B cell (primary cell): ENCODE results near the gene PARVB. TPM values are rescaled to one million over a fixed set of nuclear protein-coding genes. Genes with fewer than 3 reads are reported as not detected.

Experiments used
- ATAC-seq: fragments of 200-7000 bp; cut with Tn5 transposase; one replicate; pipeline ENCODE4 v1.10.0; 2021; ENCODE audit warnings: low read depth, mild to moderate bottlenecking, moderate number of reproducible peaks, moderate library complexity
- CTCF ChIA-PET: fragments of 350-600 bp; sonication (Branson Sonifier 250); formaldehyde crosslinking; loops from one replicate; lab custom pipeline; 2021; ENCODE audit warnings: antibody characterized with exemption, inconsistent platforms; lab: Charles Lee
- POLR2A ChIA-PET: fragments of 350-600 bp; sonication (Branson Sonifier 250); formaldehyde crosslinking; loops from one replicate; lab custom pipeline; 2021; ENCODE audit warnings: antibody characterized with exemption; lab: Charles Lee
- DNase-seq: peaks from one replicate; pipeline ENCODE4 v3.0.0; 2013
- H2AFZ ChIP-seq: 2 replicates; pipeline ENCODE4 v1.6.1; 2012; ENCODE audit warnings: mild to moderate bottlenecking, low read depth, low read length; ENCODE audit not compliant: insufficient read depth, poor library complexity, severe bottlenecking
- H3K27ac ChIP-seq, 2 donors: 1 replicate in 1 of 2; 2 replicates in 1 of 2; pipeline ENCODE4 v1.5.1; 2012 to 2013; ENCODE audit warnings: low read length in 2 of 2, mild to moderate bottlenecking in 2 of 2, moderate library complexity in 1 of 2
- H3K27me3 ChIP-seq, 4 experiments: fragments of 200-600 bp in 1 of 4; sonication (generic) in 1 of 4; replicated peaks in 1 of 4; 1 replicate in 2 of 4; 2 replicates in 2 of 4; pipeline versions ENCODE4 v1.6.1 to v1.7.0; 2013 to 2016; ENCODE audit warnings: low read length in 3 of 4, mild to moderate bottlenecking in 2 of 4, mixed read lengths in 1 of 4, moderate library complexity in 1 of 4; ENCODE audit not compliant: insufficient read depth in 4 of 4, control insufficient read depth in 3 of 4; ENCODE audit errors: control extremely low read depth in 1 of 4
- H3K36me3 ChIP-seq, 2 experiments: replicated peaks in 1 of 2; 1 replicate in 1 of 2; 2 replicates in 1 of 2; pipeline versions ENCODE4 v1.6.1 to v1.7.1; 2013; ENCODE audit warnings: low read length in 1 of 2; ENCODE audit not compliant: insufficient read depth in 2 of 2, control insufficient read depth in 1 of 2; ENCODE audit errors: control extremely low read depth in 1 of 2, extremely low read depth in 1 of 2
- H3K4me1 ChIP-seq, 2 donors: fragments of 200-600 bp in 1 of 2; sonication (generic) in 1 of 2; 1 replicate in 1 of 2; 2 replicates in 1 of 2; pipeline versions ENCODE4 v1.5.1 to v1.6.1; 2013 to 2017; ENCODE audit warnings: low read length in 2 of 2; ENCODE audit not compliant: control insufficient read depth in 2 of 2, insufficient read depth in 2 of 2
- H3K4me2 ChIP-seq: replicated peaks from 2 replicates; pipeline ENCODE3; 2012; ENCODE audit warnings: mild to moderate bottlenecking, low read depth, low read length; ENCODE audit not compliant: poor library complexity, severe bottlenecking
- H3K4me3 ChIP-seq, 5 experiments: fragments of 200-600 bp in 1 of 5; sonication (generic) in 1 of 5; 1 replicate in 3 of 5; 2 replicates in 2 of 5; pipeline versions ENCODE4 v1.5.1 to v1.7.0; 2011 to 2016; ENCODE audit warnings: low read length in 4 of 5, mild to moderate bottlenecking in 4 of 5, low read depth in 2 of 5, control low read depth in 1 of 5, moderate library complexity in 1 of 5; ENCODE audit not compliant: insufficient read depth in 1 of 5; ENCODE audit errors: control extremely low read depth in 1 of 5, extremely low read depth in 1 of 5
- H3K79me2 ChIP-seq: fragments of 200-600 bp; sonication (generic); one replicate; pipeline ENCODE4 v1.6.0; 2016; ENCODE audit warnings: low read length; ENCODE audit not compliant: control insufficient read depth, insufficient read depth
- H3K9ac ChIP-seq: fragments of 200-600 bp; sonication (generic); 2 replicates; pipeline ENCODE4 v1.6.1; 2017; ENCODE audit warnings: mild to moderate bottlenecking, low read length, moderate library complexity
- H3K9me3 ChIP-seq, 3 donors: one replicate each; pipeline versions ENCODE4 v1.6.1 to v1.7.1; 2013; ENCODE audit warnings: low read length in 2 of 3; ENCODE audit not compliant: control insufficient read depth in 2 of 3, insufficient read depth in 1 of 3; ENCODE audit errors: control extremely low read depth in 1 of 3
- H4K20me1 ChIP-seq: 2 replicates; pipeline ENCODE4 v1.6.0; 2012; ENCODE audit warnings: mild to moderate bottlenecking, low read length; ENCODE audit not compliant: insufficient read depth, control insufficient read depth, poor library complexity, severe bottlenecking
- H3K27ac Mint-ChIP-seq: one replicate; pipeline ENCODE4 v1.8.0; 2021; ENCODE audit warnings: mixed read lengths
- H3K27me3 Mint-ChIP-seq: one replicate; pipeline ENCODE4 v1.8.0; 2021; ENCODE audit warnings: mixed read lengths
- H3K4me1 Mint-ChIP-seq: one replicate; pipeline ENCODE4 v1.8.0; 2021; ENCODE audit warnings: mixed read lengths
- H3K4me3 Mint-ChIP-seq: one replicate; pipeline ENCODE4 v1.8.0; 2021; ENCODE audit warnings: mixed read lengths
- H3K9me3 Mint-ChIP-seq: one replicate; pipeline ENCODE4 v1.8.0; 2022; ENCODE audit warnings: mixed read lengths; ENCODE audit not compliant: insufficient read depth
- CTCF ChIP-seq: fragments of 200-600 bp; IDR thresholded peaks from one replicate; pipeline ENCODE4 v1.8.0; 2022; ENCODE audit warnings: antibody characterized with exemption, mild to moderate bottlenecking
- EZH2 ChIP-seq: IDR thresholded peaks from 2 replicates; pipeline ENCODE4 v1.6.1; 2012; ENCODE audit warnings: borderline replicate concordance, low read depth, mild to moderate bottlenecking, moderate library complexity, low read length; ENCODE audit not compliant: insufficient read depth, poor library complexity, severe bottlenecking
- WGBS: methylation state at CpG from one replicate; pipeline ENCODE4 v1.1.5; 2013; ENCODE audit warnings: missing lambda C conversion rate; ENCODE audit not compliant: insufficient coverage; 5-methylcytosine and 5-hydroxymethylcytosine counted together
- intact Hi-C: fragments of 100-400 bp; cut with micrococcal nuclease; formaldehyde crosslinking; loops from one replicate; pipeline ENCODE4 v1.10.0; 2022
- polyA plus RNA-seq: library from polyadenylated mRNA; depleted of rRNA; stranded (reverse); fragments of >200 nt; gene quantifications from 2 replicates; pipeline ENCODE4 v1.2.3, GENCODE V29; 2012
- total RNA-seq, 2 donors: library from RNA; stranded (reverse); fragments of 120-200 nt in 1 of 2; gene quantifications; 1 replicate in 1 of 2; 2 replicates in 1 of 2; pipeline versions ENCODE4 v1.2.3 to v1.2.4, GENCODE V29; 2013 to 2022

Gene PARVB
- total and polyA plus RNA-seq, 2 donors (not counting 1 experiment from before 2014, with no cell fraction given), result 48.0 to 49.4 TPM

GRCh38 chr22:44173154-44173553 is 149.1 kb downstream of the PARVB start:
- Mint-ChIP-seq H3K27me3 (no peaks in the 10 kb centered on the region), H3K27ac (peak overlapping the region; percentile 88), H3K4me3 (peak overlapping the region; percentile 36), H3K9me3 (no peaks in the 10 kb centered on the region), H3K4me1 (peaks cover 22% of the 10 kb centered on the region)
- Histone ChIP-seq H3K4me2 (peak overlapping the region; percentile 58), H3K9ac (no peak overlapping the region), H3K27me3 (no peaks in the 10 kb centered on the region), H3K36me3 (peaks cover 0 to 3% of the 10 kb centered on the region in 2 experiments), H3K9me3 (no peaks in the 10 kb centered on the region), H3K27ac (peak overlapping the region; percentile 43 to 55), H2AFZ (no peak overlapping the region), H4K20me1 (no peaks in the 10 kb centered on the region), H3K79me2 (no peaks in the 10 kb centered on the region), H3K4me1 (peaks cover 18 to 24% of the 10 kb centered on the region in 2 donors), H3K4me3 (peak overlapping the region in 1 of 5 experiments; percentile 28)
- DNase-seq (no peak), ATAC-seq (no peak)
- CTCF ChIA-PET, result interaction anchor here (1.3 to 1.7 kb wide), 2 partner anchors 9 to 180 kb away, joined by 6 to 9 read pairs; no protein-coding TSS in a partner anchor
- WGBS, result 95% methylated on average over 5 of the region's 10 CpGs
- intact Hi-C loops, result loop anchor here (10.0 kb wide), 1 partner anchor 82 kb away; no protein-coding TSS in a partner anchor
- POLR2A ChIA-PET, result interaction anchor here (1.4 to 1.9 kb wide), 2 partner anchors 8 to 32 kb away, joined by 3 to 8 read pairs; partner anchors contain the start of gene PARVG
- TF ChIP-seq CTCF (no peak), EZH2 (no peak)

- H3K4me2 ChIP-seq, result no peak overlapping the region
- no peak for TF ChIP-seq EZH2
- TF ChIP-seq CTCF, result no peak
- no peaks in the 10 kb centered on the region for H3K36me3 ChIP-seq
- intact Hi-C loops, result loop anchor here (10.0 kb wide), 1 partner anchor 79 kb away; no protein-coding TSS in a partner anchor
- CTCF ChIA-PET, result no interaction called here
- H3K9ac ChIP-seq, result no peak overlapping the region
- DNase-seq (no peak), ATAC-seq (no peak)
- peaks cover 30% of the 10 kb centered on the region for H3K4me1 Mint-ChIP-seq
- WGBS, result 82% methylated on average over 7 of the region's 8 CpGs
- no peak overlapping the region for H3K4me3 Mint-ChIP-seq
- no peaks in the 10 kb centered on the region for H3K9me3 ChIP-seq
- H3K9me3 Mint-ChIP-seq, result no peaks in the 10 kb centered on the region
- peaks cover 5% of the 10 kb centered on the region for H3K79me2 ChIP-seq
- no peak overlapping the region for H3K4me3 ChIP-seq
- no peak overlapping the region for H3K27ac ChIP-seq
- H3K27ac Mint-ChIP-seq, result no peak overlapping the region
- no peaks in the 10 kb centered on the region for H4K20me1 ChIP-seq
- POLR2A ChIA-PET, result interaction anchor here (0.6 kb wide), 1 partner anchor 1881 kb away, joined by 5 read pairs; no protein-coding TSS in a partner anchor
- H3K27me3 Mint-ChIP-seq, result no peaks in the 10 kb centered on the region
- H2AFZ ChIP-seq, result no peak overlapping the region
- H3K4me1 ChIP-seq, result peaks cover 27 to 37% of the 10 kb centered on the region in 2 donors
- H3K27me3 ChIP-seq, result no peaks in the 10 kb centered on the region
Observed at GRCh38 chr22:44175676-44176075, 151.6 kb downstream of the PARVB start.
